CD4-positive, alpha-beta T cell treated with Interleukin-21 for 1 hour (primary cell): Measurements from ENCODE around the gene CST4.
A peak's percentile ranks its signal among the peaks of the same experiment; 100 is the strongest.
"Not testable (repeated sequence)": the region's sequence is repeated elsewhere in the genome, so short reads cannot be mapped to it uniquely, and the experiment has no call there.

Source experiments
- DNase-seq: peaks from one replicate; pipeline ENCODE4 v3.0.0-alpha.2; 2020

CST4 gene

DNA sequence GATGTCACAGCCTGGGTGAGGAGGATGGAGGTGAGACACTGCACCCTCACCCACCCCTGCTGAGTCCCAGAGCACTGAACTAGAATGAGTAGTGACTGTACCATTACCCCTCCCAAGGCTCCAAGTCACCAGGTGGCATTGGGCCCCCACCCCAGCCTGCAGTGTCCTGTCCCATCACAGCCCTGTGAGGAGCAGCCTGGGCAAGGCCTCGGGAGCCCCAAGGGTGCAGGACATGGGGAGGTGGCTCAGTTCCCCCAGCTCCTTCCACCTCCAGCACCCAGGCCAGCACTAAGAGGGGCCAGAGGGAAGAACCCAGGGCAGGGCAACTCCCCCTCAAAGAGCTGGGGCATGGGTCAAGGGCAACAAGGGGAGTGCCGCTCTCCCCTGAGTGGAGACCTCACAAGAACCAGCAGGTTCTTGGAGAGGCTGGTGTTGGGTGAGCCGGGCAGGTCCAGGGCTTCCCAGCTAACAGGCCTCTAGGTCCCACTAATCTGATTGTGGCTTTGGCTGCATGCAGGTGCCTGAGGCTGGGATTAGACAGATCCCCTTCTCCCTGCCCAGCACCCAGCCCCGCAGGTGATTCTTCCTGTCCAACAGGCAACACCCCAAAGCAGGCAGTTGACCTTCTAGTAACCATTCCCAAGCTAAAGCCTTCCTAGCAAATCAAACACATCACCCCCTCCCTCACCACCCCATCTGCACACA lies 2.6 kb downstream of the CST4 start:
- DNase-seq = no peak

DNA sequence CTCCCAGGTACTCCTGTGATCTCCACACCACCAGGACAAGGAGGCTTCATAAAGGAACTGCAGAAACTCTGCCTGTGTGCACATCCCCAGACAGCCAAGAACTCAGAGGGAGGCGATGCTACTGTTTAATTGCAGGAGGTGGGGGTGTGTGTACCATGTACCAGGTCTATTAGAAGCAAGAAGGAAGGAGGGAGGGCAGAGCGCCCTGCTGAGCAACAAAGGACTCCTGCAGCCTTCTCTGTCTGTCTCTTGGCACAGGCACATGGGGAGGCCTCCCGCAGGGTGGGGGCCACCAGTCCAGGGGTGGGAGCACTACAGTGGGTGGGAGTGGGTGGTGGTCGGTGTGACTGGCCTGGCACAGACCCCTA lies 3.3 kb downstream of the CST4 start:
- not testable (repeated sequence) for DNase-seq

DNA sequence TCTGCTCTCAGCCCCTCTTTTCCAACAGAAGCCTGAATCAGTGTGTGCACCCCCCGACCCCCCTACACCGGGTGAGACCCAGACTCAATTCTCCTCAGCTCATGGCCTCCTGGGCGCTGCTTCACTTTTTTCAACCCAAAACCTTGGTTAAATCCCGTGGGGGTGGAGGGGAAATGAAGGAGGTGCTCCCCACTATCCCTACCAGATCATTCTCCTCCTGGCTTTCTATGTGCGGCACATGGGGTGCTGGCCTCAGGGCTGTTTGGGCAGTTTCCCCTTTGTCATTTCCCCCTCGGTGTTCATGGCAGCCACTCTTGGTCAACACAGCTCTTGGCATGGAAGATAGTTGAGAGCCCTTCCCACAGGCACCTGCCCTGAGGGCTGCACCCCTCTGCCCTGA lies 4.6 kb downstream of the CST4 start:
- DNase-seq = no peak

DNA sequence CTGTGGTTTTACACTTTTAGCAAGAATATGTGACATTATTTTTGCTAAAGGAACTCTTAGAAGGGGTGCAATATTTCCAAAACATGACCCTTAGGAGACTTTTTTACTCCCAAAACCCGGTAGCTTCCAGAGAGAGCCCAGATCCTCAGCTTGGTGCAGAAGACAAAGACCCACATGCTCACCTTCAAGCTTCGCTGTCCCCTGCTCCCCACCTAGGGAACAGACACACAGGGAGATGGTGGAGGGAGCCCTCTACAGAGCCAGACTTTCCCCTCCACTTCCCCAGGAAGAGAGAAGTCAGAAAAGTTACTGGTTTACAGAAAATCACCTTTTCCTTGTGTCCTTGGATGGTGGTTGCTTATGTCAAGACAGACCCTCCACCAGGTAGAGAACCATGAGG lies 5.0 kb downstream of the CST4 start:
- DNase-seq = no peak

DNA sequence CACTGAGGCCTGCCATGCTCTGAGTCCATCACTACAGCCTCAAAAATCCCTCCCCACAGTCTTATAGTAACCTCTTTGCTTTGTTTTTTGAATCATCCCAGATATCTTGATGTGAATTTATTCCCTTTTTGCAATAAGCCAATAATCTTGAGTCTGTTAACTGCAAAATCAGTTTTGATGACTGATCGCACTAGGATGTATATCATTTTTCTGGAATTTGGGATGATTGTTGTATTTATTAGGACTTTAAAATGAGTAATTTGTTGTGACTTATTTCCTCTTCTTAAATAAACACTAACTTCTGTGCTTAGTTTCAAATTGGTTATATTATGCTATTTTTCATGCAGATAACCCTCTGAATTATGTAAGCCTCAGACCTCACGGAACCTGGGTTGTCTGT lies 5.6 kb downstream of the CST4 start:
- no peak for DNase-seq

DNA sequence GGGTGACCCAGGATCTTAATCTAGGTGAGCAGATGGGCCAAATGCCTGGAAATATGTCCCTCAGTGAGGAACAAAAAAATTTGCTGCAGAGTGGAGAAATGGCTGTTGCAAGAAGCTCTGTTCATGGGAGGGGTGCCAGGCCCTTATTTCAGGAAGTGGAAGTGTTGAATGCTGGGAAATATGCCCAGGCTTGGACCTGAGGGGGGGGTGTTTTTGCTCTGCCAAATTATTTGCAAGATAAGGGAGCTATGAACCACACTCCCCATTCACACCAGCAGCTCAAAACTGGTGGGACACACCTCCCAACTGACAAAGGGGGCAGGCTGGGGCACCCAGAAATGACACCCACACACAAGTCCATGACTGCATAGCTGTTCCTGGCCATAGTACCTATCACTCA lies 8.7 kb downstream of the CST4 start:
- DNase-seq = no peak

DNA sequence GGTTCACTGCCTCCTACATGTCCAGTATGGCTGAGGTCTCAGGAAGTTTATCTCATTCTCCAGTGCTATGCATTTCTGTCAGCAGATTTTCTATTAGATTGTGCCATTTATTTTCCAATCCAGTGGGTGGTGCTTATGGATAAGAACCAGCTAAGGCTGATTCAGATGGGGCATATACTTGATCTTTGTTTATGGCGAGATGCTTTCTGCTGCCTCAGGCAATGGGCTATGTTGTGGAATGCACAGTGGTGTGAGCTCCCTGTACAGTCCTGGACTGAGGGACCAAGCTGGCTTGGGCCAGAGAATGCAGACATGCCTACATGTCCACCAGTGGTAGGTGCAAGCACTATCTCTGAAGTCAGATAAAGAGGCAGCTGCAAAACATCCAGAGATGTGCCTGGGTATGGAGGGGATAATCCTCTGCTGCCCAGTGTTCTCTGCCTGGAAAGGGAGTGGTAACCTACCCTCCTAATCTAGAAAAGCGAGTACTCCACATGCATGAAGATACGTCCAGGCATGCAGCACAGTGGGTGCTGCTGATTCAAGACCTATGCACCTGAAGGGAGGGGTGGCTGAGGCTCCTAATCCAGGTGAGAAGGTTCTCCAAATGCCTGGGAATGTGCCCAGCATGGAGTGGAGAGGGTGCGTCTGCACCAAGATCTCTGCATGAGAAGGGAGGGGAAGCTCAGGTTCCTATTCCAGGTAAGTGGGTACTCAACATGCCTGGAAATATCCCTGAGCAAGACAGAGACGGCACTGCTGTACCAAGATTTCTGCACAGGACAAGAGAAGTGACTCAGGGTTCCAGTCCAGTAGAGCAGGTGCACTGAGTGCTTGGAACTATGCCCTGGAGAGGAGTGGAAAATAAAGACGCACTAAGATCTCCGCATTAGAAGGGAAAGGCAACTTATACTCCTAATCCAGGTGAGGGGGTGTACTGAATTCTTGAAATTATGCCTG lies 9.4 kb downstream of the CST4 start:
- DNase-seq = no peak

DNA sequence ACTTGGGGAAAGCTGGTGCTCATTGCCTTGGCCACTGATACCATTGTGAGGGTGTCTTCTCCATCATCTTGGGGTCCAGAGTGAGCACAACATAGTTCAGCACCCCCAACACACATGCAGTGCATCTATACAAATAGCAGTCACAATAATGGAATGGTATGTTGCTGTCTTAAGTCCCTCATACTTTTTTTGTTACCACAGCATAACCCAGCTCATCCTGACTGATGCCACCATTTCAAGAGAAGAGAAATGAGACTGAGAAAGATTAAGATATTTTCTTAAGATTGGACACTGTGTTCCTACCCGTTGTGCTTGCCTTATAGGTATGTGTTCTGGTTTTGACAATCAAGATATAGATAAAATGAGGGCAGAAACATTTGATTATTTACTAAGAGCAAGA lies 15.6 kb downstream of the CST4 start:
- no peak for DNase-seq

DNA sequence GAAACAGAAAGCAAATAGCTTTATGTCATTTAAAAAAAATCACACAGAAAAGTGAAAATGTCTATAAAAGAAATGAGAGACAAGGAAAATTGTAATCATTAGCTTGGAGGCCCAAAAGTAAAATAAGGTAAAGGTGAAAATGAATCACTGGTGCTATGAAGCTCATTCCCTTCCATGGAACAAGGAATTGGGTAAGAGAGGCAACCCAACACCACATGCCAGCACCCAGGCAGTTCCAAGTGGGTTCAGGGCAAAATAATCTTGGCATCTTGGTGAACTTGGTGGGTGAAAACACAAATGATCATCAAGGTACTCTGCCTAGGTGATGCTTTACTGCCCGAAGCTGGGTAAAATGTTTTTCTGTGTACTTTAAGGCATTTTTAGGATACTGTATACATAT lies 16.7 kb downstream of the CST4 start:
- DNase-seq = no peak

DNA sequence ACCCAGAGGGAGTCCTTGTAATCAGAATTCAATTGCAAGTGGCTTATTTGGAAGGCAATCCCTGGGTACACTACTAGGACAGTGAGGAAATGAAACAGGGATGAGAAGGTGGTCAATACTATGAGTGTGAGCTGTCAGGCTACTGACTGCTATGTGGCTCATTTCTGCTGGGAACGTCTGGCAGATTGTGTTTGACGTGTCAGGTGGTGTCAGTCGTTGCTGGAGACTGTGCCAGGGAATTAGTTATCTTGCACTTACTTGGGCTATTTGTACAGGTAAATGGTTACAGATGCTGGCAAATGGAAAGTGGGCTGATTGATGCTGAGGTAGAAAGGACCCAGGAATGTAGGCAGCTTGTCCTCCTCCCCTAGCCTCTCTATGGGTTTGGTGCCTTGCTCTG lies 17.4 kb downstream of the CST4 start:
- no peak for DNase-seq

DNA sequence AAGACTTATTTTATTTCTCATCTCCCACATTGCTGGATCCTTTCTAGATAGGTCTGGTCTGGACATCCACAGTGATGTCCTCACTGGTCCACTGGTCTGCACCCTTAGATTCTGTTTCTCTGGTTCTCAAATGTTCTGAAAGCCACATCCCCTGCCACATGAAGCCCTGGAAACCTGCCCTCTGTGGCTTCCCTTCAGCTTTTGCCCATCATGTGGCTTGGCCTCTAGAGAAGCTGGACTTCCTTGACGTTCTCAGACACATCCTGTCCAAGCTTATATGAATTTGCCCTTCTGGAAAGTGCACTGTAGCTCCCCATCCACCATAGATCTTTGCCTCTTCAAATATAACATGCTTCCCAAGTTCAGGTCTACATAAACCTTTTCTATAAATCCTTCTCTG lies 18.5 kb downstream of the CST4 start:
- no peak for DNase-seq

DNA sequence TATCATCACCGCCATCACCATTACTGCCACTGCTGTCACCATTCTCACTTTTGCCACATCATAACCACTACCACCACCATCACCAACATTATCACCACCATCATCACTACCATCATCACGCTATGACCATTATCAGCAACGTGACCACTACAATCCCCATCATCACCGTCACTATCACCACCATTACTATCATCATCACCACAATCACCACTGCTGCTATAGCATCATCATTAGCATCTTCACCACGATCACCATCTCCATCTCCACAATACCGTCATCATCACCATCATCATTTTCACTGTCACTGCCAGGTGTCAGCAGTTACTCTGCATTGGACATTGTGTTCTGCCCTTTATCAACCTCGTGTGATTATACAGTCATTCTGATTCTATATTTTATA lies 19.0 kb downstream of the CST4 start:
- no peak for DNase-seq

DNA sequence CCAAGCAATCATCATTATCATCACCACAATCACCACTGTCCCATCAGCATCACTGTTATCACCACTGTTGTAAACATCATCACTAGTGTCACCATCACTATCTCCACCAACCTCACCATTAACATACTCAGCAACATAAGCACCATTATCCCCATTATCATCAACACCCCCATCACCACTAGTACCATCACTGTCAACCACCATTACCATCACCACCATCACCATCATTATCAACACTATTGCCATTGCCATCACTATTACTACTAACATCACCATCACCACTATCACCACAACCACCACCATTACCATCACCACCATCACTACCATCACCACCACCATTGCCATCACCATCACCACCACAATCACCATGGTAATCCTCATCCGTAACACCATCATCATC lies 19.5 kb downstream of the CST4 start:
- DNase-seq = no peak

DNA sequence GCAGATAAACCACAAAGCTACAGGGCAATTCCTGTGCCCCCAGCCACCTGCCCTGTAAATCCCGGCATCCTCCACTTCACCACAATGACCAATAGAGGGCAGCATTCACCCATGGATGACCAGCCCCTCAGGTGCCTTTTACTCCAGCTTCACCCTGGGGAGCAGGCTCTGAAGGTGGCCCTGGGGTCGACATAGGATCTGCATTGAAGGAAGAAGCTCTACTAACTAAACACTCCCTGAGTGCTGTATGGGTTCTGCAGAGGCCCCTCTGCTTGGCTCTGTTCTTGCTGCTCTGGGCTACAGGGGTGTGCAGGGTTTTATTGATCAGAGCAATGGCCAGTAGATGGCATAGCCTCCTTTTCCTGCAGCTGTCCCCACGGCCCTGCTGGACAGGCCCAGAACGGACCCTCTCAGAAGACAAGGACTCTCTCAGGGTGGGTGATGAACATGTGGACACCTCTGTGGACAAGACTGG lies 20.3 kb downstream of the CST4 start:
- DNase-seq = peak; percentile 36

DNA sequence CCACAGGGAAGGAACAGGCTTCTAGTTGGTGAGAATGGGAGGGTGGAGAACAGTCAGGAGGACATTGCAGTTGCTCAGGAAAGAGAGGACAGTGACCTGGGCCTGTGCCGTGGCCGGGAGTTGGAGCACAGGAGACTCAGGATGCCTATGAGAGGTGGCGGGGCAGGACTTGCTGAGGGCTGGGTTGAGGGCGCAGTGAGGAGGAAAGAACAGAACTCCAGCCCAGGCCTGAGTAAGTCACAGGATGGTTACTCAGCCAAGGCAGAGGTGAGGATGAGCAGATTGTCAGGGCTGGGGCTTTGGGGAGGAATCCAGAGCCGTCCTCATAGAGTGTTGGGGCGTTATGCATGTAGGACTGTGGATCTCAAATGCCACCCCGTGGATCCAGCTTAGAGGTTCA lies 21.2 kb downstream of the CST4 start:
- no peak for DNase-seq

DNA sequence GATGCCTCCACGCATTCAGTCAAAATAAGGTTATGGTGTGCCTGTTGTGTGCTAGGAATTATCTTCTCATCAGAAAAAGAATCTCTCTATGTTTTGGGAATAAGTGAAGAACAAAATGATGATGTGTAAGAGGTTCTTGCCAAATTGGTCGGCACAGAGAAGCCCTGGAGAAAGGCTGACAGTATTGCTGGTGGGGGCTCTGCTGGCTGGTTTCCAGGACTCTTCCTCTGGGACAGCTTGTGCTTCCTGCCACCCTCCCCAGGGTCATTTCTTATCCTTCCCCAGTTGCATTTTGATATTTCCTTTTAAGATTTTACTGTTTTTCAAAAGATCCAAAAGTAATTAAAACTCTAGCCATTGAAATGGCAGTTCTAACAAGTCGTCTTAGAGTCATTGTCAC lies 22.1 kb downstream of the CST4 start:
- DNase-seq = no peak

DNA sequence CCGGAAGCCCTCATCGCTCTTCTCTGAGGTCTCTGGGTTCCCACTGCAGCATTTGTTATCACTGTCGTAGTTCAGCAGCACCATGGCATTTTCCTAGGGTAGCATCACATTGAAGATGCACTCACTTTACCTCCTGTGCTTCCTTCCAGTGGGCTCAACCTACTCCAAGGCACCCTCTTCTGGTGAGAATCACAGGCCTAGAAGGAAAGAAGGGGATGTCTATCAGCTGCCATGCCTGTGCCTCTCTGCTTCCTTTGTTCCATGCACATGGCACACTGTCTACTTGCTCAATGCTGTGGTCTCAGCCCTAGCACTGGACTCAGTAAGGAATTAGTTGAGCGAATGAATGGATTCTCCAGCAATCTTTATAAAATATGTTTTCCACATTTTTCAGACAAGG lies 22.6 kb downstream of the CST4 start:
- DNase-seq = no peak

DNA sequence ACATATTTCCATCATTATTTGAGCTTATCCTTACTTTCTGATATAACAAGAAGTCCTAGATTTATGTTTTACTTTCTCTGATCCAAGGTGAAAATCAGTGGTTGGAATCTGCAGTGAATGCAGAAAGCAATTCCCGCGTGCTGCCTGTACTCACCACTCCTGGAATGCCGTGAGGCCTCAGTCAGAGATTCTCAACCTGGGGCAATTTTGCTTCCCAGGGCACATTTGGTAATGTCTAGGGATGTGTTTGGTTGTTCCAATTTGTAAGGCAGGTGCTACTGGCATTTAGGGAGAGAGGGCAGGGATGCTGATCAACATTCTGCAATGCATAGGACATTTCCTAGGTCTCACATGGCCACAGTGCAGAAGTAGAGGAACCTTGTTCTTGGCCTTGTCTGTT lies 23.9 kb downstream of the CST4 start:
- DNase-seq = no peak

DNA sequence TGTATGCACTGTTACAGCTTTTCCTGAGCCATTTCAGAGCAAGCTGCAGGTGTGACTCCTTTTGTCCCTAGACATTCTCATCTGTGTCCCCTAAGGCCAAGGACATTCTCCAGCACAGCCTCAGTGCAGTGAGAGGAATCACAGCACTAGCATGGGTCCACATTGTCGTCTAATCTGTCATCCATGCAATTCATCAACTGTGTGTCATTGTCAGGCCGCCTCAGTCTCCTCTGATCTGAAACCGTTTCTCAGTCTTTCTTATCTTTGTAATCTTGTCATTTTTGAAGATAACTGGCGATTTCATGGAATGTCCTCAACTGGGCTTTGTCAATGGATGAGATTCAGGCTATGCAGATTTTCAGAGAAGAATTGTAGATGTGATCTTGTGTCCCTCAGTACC lies 24.8 kb downstream of the CST4 start:
- DNase-seq = not testable (repeated sequence)

DNA sequence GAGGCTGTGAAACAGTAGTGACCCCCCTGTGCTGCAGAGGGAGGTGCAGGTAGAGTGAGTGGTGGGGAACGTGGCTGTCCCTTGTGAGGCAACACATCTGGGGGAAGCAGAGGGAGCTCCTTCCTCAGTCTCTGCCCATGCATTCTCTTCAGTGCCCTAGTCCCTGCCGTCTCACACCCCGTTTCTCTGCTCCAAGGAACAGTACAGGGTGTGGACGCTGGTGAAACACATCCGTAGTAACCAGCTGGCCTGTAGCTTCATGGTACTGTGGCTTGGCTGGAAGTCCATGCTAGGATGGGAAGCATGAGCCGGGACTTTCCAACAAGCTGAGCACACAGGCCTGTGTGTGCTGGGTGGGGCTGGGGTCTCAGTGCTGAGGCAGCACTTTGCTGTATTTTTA lies 25.7 kb downstream of the CST4 start:
- no peak for DNase-seq

DNA sequence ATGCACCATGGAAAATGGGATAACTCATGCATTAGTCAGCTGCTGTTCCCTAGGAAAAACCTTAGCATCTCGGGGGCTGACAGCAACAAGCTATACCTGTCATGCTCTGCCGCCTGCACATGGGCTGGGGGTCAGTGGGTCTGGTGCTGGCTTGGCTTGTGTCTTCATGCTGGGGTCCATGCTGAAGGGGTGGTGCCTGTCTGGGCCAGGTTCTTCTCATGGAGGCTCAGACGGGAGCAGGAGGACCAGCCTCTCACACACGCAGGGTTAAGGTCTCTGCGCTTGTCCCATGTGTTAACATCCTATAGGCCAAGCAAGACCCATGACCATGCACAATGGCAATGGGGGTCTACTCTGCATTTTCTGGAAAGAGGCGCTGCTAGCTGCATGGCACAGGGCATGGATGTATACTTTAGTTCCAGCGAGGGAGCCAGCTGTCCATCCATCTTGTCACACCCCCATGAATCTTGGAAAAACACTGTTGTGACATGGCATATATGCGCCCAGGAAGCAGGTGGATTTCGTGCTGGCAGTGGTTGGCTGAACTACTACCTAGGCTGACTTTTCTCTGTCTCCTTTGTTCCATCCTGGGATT lies 26.5 kb downstream of the CST4 start:
- DNase-seq = no peak

DNA sequence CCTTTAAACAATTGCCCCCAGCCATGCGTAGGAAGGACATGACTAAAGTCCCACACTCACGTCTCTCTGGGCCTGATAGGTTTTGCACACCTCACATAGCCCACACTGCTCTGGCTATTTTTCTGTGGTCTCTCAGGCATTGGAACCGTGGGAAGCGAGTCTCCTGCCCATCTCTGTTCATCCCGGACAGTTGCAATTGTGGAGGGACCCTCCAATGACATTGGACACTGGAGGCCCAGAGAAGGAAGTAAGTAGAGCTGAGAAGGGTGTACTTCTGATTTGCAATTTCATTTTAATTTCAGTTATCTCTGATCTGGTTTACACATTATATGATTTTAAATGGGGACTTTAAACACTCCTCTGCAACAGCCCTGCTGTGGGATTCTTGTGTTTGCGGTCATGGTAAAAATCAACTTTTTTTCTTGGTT lies 27.8 kb downstream of the CST4 start:
- DNase-seq = no peak

DNA sequence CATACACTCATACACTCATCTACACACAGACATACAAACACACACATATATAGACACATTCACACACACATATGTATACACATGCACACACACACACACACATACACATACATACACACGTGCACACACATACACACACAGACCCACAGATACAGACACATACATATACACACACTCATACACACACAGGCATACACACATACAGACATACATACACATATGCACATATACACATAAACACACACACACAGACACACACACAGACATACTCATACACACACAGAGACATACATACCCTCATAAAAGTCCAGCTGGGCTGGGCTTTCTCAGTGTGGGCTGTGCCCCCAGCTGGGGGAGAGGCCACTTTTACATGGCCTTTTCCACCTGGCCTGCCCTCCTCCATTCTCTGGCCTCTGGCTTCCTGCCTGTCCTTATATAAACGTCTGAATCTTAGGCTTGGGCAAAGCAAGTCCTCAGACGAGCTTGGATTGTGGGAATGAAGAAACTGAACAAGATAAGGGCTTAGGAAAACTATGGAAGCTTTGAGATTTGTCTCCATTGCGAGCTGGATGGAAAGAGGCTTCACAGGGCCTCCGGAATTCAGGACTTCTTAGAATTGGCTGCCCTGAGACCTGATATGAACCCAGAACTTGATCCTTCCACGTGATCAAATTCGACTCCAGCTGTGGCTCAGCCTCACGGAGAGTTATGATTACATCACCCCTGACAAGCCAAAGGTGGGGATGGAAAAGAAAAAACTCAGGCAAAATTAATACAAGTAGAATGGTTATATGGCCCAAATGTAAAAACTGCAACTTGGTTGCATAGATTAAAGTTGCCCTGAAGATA lies 28.6 kb downstream of the CST4 start:
- DNase-seq = no peak
